Measurements from ENCODE around the gene PCTP.

PCTP gene

DNA sequence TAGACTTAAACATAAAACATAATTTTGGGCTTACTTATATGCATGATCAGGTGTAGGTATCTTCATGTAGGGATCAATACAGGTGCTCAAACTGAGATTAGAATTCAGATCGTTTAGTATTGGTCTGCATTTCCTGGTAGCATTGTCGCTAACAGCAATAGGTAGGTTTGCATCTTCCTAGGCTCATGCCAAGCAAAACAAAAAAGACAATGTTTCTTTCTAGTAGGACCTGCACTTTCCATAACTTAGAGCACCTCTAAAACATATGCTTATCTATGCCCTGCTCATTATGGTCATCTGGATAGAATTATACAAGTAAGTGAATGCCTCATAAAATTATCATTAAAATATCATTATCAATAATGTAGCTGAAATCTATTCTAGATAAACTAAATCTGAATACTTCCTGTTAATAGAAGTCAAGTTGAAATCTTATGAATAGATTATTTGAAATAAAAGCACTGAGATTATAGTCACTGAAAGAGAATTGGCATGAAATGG is 26.7 kb downstream of the PCTP start:
- no peak overlapping the region for H3K27ac ChIP-seq (ENCODE audit: low read length)
- no peaks in the 10 kb centered on the region for H3K9me3 ChIP-seq (ENCODE audit: insufficient read depth, low read depth, low read length)
- H3K36me3 ChIP-seq (ENCODE audit: insufficient read depth, low read depth, low read length) = peaks cover 12% of the 10 kb centered on the region; the same call in 1 of the 2 replicates
- H3K9ac ChIP-seq (ENCODE audit: low read depth, low read length) = no peak overlapping the region
- H3K4me1 ChIP-seq (ENCODE audit: insufficient read depth, low read length) = no peaks in the 10 kb centered on the region
- no peaks in the 10 kb centered on the region for H3K27me3 ChIP-seq (ENCODE audit: insufficient read depth, low read length)
- H3K4me3 ChIP-seq (ENCODE audit: low read length) = no peak overlapping the region

DNA sequence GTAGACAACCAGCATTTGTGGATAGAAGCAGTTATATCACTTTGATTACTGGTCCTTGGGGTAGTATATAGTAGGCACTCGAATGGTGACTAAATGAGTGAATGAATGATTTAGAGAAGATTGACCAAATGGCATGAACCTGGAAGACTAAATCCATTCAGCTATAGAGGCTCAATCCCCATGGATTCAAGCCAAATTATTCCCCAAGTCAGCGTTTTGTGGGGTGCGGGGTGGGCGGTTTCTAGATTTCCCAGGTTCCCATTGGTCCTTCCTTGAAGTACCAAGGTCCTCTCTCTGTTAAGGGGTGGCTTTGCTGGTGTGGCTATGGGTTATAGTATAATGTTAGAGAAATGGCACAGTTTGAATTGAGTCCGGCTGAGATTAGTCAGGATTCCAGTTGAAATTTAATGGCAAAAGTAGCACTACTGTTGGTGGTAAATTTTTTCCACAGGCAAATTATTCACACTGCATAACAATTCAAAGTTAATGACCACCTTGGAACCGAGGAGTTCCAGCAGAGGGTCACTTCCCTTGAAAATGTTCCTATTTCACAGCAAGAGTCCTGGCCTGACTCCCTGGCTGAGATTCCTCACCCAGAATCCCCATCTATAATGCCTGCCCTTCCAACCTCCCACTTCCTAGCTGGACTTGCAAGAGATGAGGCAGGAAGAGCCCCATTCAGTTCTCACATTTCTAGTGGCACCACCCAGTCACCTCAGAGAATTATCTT is 27.7 kb downstream of the PCTP start:
- Histone ChIP-seq H3K9me3 (ENCODE audit: insufficient read depth, low read depth, low read length) (no peaks in the 10 kb centered on the region), H3K9ac (ENCODE audit: low read depth, low read length) (no peak overlapping the region), H3K27ac (ENCODE audit: low read length) (no peak overlapping the region), H3K4me3 (ENCODE audit: low read length) (no peak overlapping the region), H3K36me3 (ENCODE audit: insufficient read depth, low read depth, low read length) (peaks cover 12% of the 10 kb centered on the region; the same call in 1 of the 2 replicates), H3K4me1 (ENCODE audit: insufficient read depth, low read length) (no peaks in the 10 kb centered on the region), H3K27me3 (ENCODE audit: insufficient read depth, low read length) (no peaks in the 10 kb centered on the region)

DNA sequence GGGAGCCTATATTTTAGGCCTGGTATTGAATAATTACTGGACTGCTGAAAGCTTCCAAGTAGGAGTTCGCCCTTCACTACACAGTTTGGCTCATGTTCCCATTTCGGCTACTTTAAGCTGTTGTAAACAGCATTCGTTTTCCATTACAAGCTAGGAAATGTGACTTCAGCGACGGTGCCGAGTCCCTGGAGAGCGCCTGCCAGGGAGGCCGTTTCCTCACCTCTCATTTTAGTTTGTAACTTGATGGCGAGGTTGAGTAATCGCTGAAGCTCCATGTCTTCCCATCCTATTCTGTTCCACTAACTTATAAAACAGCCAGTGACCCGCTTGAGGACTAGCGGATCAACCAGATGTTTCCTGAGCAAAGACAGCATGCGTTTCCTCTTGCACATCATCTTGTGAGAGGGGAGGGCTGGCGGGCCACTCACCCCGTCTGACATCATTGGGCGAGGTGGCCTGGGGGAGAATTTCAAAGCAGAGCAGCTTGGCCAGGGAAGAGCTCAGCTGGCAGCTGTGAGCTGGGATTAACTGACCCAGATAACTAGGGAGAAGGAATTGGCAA is 32.9 kb downstream of the PCTP start:
- Histone ChIP-seq H3K27ac (ENCODE audit: low read length) (no peak overlapping the region), H3K4me3 (ENCODE audit: low read length) (no peak overlapping the region), H3K36me3 (ENCODE audit: insufficient read depth, low read depth, low read length) (no peaks in the 10 kb centered on the region), H3K9ac (ENCODE audit: low read depth, low read length) (no peak overlapping the region), H3K27me3 (ENCODE audit: insufficient read depth, low read length) (no peaks in the 10 kb centered on the region), H3K9me3 (ENCODE audit: insufficient read depth, low read depth, low read length) (no peaks in the 10 kb centered on the region), H3K4me1 (ENCODE audit: insufficient read depth, low read length) (no peaks in the 10 kb centered on the region)

DNA sequence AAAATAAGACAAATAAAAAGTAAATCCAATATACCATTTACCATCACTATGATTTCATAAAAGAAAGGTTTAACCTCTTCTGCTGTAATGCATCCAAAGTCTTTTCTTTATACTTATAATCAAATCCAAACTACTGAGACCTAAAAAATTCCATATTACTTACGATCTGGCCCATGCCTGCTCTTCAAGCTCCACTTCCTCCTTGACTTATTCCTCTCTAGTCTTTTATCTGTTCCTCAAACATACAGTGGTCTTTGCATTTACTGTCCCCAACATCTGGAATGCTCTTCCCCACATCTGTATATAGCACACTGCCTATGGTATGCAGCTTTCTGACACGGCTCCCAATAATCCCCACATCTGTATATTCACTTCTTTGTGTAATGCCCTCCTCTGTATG is 33.8 kb downstream of the PCTP start:
- H3K4me1 ChIP-seq (ENCODE audit: insufficient read depth, low read length) = no peaks in the 10 kb centered on the region
- H3K36me3 ChIP-seq (ENCODE audit: insufficient read depth, low read depth, low read length) = no peaks in the 10 kb centered on the region
- no peak overlapping the region for H3K9ac ChIP-seq (ENCODE audit: low read depth, low read length)
- no peaks in the 10 kb centered on the region for H3K9me3 ChIP-seq (ENCODE audit: insufficient read depth, low read depth, low read length)
- H3K27ac ChIP-seq (ENCODE audit: low read length) = no peak overlapping the region
- no peak overlapping the region for H3K4me3 ChIP-seq (ENCODE audit: low read length)
- H3K27me3 ChIP-seq (ENCODE audit: insufficient read depth, low read length) = no peaks in the 10 kb centered on the region

DNA sequence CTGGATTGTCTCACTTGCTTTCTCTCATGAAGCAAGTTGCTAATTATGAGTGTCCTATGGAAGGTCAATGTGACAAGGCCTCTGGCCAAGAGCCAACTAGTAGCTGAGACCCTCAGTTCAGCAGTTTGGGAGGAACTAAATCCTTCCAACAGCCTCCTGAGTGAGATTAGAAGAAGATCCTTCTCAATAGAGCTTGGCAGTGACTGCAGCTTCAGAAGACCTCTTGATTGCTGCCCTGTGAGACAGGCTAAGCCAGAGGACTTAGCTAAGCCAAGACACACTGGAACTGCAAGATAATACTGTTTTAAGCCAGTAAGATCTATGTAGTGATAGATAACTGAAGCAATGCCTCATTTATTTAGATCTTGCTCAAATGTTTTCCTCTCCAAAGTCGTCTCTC is 34.3 kb downstream of the PCTP start:
- Histone ChIP-seq H3K4me1 (ENCODE audit: insufficient read depth, low read length) (no peaks in the 10 kb centered on the region), H3K9me3 (ENCODE audit: insufficient read depth, low read depth, low read length) (no peaks in the 10 kb centered on the region), H3K4me3 (ENCODE audit: low read length) (no peak overlapping the region), H3K27ac (ENCODE audit: low read length) (no peak overlapping the region), H3K27me3 (ENCODE audit: insufficient read depth, low read length) (no peaks in the 10 kb centered on the region), H3K36me3 (ENCODE audit: insufficient read depth, low read depth, low read length) (no peaks in the 10 kb centered on the region), H3K9ac (ENCODE audit: low read depth, low read length) (no peak overlapping the region)

DNA sequence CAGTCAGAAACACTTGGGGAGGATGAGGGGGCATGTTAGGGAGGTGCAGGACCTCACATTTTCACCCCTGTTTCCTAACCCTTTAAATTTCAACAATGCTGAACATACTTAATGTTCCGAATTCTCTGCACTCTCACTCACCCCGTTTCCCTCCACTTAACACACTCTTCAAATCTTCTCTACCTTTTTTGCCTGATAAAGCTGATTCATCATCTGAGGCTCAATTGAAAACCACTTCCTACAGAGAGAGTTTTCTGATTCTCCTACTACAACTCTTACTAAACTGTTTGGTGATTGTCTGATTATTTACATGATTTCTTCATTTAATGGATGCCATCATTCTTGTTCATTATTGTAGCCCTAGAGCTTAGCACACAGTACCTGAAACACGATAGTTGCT is 42.4 kb downstream of the PCTP start:
- Histone ChIP-seq H3K27me3 (ENCODE audit: insufficient read depth, low read length) (no peaks in the 10 kb centered on the region), H3K4me1 (ENCODE audit: insufficient read depth, low read length) (peaks cover 5% of the 10 kb centered on the region; the same call in 1 of the 2 replicates), H3K36me3 (ENCODE audit: insufficient read depth, low read depth, low read length) (no peaks in the 10 kb centered on the region), H3K27ac (ENCODE audit: low read length) (no peak overlapping the region), H3K4me3 (ENCODE audit: low read length) (no peak overlapping the region), H3K9me3 (ENCODE audit: insufficient read depth, low read depth, low read length) (no peaks in the 10 kb centered on the region), H3K9ac (ENCODE audit: low read depth, low read length) (no peak overlapping the region)

DNA sequence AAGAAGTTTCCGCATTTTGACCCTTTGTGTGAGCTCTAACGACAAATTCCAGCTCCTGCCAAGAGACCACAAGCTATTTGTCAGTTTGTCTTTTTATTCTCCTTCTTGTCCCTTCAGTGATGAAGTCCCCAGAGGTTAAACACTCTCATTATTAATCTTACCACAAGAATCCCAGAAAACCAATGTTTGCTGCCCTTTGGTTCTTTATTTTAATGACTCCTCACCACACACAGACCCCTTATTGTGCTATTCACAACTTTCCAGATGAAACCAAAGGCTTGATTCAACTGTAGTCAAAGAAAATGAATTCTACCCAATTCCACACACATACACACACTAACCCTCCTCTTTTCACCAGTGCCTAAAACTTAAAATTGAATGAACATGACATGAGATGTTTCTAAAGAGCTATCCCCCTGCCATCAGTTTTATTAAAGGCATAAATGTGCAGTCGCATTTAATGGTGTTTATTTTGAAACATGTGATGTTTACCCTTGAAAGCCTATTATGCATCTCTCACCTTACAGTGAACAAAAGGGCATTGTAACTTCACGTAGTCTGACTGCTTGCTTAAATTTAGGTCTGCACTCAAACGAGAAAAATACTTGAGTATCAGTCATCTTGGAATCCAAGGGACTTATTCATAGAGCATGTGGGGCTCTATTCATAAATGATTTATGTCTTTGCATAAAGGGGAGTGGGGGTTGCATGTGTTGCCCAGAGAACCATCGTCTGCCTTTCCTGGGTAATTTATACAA is 44.1 kb downstream of the PCTP start:
- Histone ChIP-seq H3K27me3 (ENCODE audit: insufficient read depth, low read length) (no peaks in the 10 kb centered on the region), H3K36me3 (ENCODE audit: insufficient read depth, low read depth, low read length) (no peaks in the 10 kb centered on the region), H3K4me1 (ENCODE audit: insufficient read depth, low read length) (peaks cover 5% of the 10 kb centered on the region; the same call in 1 of the 2 replicates), H3K9me3 (ENCODE audit: insufficient read depth, low read depth, low read length) (no peaks in the 10 kb centered on the region), H3K4me3 (ENCODE audit: low read length) (no peak overlapping the region), H3K9ac (ENCODE audit: low read depth, low read length) (no peak overlapping the region), H3K27ac (ENCODE audit: low read length) (no peak overlapping the region)

DNA sequence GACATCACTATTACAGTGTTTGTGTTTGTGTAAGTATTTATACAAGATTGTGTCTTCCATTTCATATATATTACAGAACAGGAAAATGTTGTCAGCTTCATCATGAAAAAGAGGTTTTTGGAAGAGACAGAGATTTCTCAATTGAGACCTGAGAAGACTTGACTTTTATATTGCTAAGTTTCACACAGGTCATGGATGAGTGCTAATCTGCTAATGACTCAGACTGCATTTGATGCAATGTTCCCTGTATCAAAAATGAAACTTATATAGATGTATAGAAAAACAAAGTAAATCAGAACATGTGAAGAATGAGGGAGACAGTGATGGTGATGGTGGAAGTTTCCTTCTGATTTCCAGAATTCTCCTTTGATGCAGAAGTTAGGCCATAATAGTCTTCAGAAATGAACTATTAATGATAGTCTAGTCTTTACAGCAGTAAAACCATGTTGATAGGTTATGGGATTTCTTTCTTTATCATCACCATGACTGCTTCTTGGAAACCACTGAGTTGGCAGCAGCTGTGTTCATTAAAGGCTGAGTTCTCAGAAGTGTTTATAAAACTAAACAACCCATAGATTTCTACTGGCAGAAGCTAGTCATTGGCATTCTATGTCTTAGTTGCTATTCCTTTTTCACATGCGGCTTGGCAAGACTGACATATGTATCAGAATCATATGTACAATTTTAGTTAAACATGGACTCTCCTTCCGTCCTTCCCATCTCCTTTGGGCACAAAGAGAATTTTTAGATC is 56.1 kb downstream of the PCTP start:
- Histone ChIP-seq H3K4me1 (ENCODE audit: insufficient read depth, low read length) (no peaks in the 10 kb centered on the region), H3K9me3 (ENCODE audit: insufficient read depth, low read depth, low read length) (no peaks in the 10 kb centered on the region), H3K9ac (ENCODE audit: low read depth, low read length) (no peak overlapping the region), H3K27me3 (ENCODE audit: insufficient read depth, low read length) (no peaks in the 10 kb centered on the region), H3K36me3 (ENCODE audit: insufficient read depth, low read depth, low read length) (no peaks in the 10 kb centered on the region), H3K4me3 (ENCODE audit: low read length) (no peak overlapping the region), H3K27ac (ENCODE audit: low read length) (no peak overlapping the region)

DNA sequence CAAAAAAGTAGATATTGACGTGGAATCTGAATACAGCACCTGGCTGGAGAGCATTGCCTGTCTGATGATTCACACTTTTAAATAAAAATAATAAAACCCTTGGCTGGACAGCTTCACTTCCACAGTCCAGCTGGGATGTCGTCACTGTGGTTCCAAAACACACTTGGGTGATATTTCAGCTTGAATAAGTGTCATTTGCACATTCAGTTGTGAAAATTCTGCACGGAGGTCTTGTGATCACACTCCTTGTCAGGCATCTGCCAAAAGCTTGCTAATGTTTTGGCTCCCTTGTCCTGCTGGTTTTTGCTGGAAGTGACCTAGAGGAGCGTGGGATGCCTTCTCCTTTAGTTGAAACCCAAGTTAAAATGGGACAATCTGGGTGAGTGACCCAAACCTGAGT is 60.7 kb downstream of the PCTP start:
- Histone ChIP-seq H3K9ac (ENCODE audit: low read depth, low read length) (no peak overlapping the region), H3K4me1 (ENCODE audit: insufficient read depth, low read length) (no peaks in the 10 kb centered on the region), H3K27me3 (ENCODE audit: insufficient read depth, low read length) (no peaks in the 10 kb centered on the region), H3K36me3 (ENCODE audit: insufficient read depth, low read depth, low read length) (no peaks in the 10 kb centered on the region), H3K4me3 (ENCODE audit: low read length) (no peak overlapping the region), H3K9me3 (ENCODE audit: insufficient read depth, low read depth, low read length) (no peaks in the 10 kb centered on the region), H3K27ac (ENCODE audit: low read length) (no peak overlapping the region)

DNA sequence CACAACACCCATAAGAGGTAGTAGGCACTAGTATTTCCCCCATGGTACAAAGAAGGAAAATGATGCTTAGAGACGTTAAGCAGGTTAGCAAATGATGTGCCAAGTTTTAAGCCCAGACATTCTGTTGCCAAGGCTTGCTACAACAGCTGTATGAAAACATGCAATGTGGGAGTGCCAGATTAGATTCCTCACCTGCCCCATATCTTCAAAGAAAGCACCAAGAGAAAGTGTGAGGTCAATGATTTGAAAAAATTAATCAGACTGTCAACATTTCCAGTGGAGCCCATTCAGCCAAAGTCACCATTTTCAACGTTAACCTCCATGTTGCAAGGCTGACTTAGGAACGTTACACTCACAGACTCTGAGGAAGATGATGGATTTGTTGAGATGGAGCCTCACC is 61.5 kb downstream of the PCTP start:
- no peaks in the 10 kb centered on the region for H3K9me3 ChIP-seq (ENCODE audit: insufficient read depth, low read depth, low read length)
- H3K27ac ChIP-seq (ENCODE audit: low read length) = no peak overlapping the region
- H3K9ac ChIP-seq (ENCODE audit: low read depth, low read length) = no peak overlapping the region
- H3K36me3 ChIP-seq (ENCODE audit: insufficient read depth, low read depth, low read length) = no peaks in the 10 kb centered on the region
- no peaks in the 10 kb centered on the region for H3K4me1 ChIP-seq (ENCODE audit: insufficient read depth, low read length)
- H3K4me3 ChIP-seq (ENCODE audit: low read length) = no peak overlapping the region
- no peaks in the 10 kb centered on the region for H3K27me3 ChIP-seq (ENCODE audit: insufficient read depth, low read length)

DNA sequence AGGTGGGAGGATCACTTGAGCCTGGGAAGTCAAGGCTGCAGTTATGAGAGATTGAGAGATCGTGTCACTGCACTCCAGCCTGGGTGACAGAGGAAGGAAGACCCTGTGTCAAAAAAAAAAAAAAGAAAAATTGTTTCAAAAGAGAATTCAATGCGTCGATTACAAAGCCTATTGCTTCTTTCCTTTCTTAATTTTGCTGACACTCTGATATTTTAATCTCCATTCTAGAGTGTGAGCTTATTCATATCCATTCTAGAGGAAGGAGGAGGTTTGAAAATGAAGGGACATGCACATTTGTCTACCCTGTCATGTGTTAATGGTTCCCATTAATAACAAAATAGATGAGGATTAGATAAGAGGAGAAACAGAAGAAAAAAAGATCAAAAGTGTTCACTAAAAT is 63.1 kb downstream of the PCTP start:
- H3K27ac ChIP-seq (ENCODE audit: low read length) = no peak overlapping the region
- H3K4me1 ChIP-seq (ENCODE audit: insufficient read depth, low read length) = no peaks in the 10 kb centered on the region
- H3K9ac ChIP-seq (ENCODE audit: low read depth, low read length) = no peak overlapping the region
- H3K4me3 ChIP-seq (ENCODE audit: low read length) = no peak overlapping the region
- no peaks in the 10 kb centered on the region for H3K9me3 ChIP-seq (ENCODE audit: insufficient read depth, low read depth, low read length)
- H3K27me3 ChIP-seq (ENCODE audit: insufficient read depth, low read length) = no peaks in the 10 kb centered on the region
- H3K36me3 ChIP-seq (ENCODE audit: insufficient read depth, low read depth, low read length) = no peaks in the 10 kb centered on the region
